ENCODE data around the gene MEOX1. TPM values are rescaled to one million over a fixed set of nuclear protein-coding genes. Genes with fewer than 3 reads are reported as not detected.
A peak's percentile ranks its signal among the peaks of the same experiment; 100 is the strongest.

MEOX1 gene
- total and polyA plus RNA-seq, 2 donors (not counting 1 experiment from before 2014, with no cell fraction given): not detected

DNA sequence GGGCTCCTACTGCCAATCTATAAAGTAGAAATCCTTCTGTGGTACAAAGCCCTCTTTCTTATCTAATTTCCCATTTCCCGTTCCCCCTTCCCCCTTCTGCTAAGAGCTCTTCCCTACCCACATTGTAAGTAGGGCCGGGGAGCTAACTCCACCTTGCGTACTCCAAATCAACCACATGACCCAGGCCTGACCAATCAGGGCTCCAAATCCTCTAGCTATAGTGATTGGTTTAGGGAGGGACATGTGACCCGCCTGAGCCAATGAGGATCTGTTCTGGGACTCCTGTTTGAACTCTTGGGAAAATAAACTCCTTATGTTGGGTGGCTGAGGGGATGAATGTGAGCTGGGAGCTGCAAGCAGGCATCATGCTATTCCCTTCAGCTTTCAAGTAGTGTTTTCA, 40.9 kb upstream of the MEOX1 start:
- POLR2A ChIA-PET: no interaction called here
- H3K27ac ChIP-seq (ENCODE audit: low read length in 2 of 2): no peak overlapping the region
- H3K4me3 Mint-ChIP-seq: no peak overlapping the region
- H2AFZ ChIP-seq (ENCODE audit: insufficient read depth, low read depth, low read length, poor library complexity, severe bottlenecking): no peak overlapping the region
- H3K4me1 ChIP-seq (ENCODE audit: control insufficient read depth in 2 of 2, insufficient read depth in 2 of 2, low read length in 2 of 2): peaks cover 5% of the 10 kb centered on the region in 2 donors
- H3K27me3 ChIP-seq (replicated peaks in 1 of 4; ENCODE audit: control extremely low read depth in 1 of 4, control insufficient read depth in 3 of 4, insufficient read depth in 4 of 4, low read length in 3 of 4): peaks cover 0 to 24% (median 3%) of the 10 kb centered on the region in 4 experiments
- peaks cover 46% of the 10 kb centered on the region for H3K27me3 Mint-ChIP-seq
- H4K20me1 ChIP-seq (ENCODE audit: control insufficient read depth, insufficient read depth, low read length, poor library complexity, severe bottlenecking): no peaks in the 10 kb centered on the region
- H3K4me2 ChIP-seq (replicated peaks; ENCODE audit: low read depth, low read length, poor library complexity, severe bottlenecking): no peak overlapping the region
- H3K79me2 ChIP-seq (ENCODE audit: control insufficient read depth, insufficient read depth, low read length): no peaks in the 10 kb centered on the region
- TF ChIP-seq EZH2 (IDR thresholded peaks at IDR 0.05; ENCODE audit: borderline replicate concordance, insufficient read depth, low read depth, low read length, poor library complexity, severe bottlenecking): no peak
- TF ChIP-seq, protein P1, sequence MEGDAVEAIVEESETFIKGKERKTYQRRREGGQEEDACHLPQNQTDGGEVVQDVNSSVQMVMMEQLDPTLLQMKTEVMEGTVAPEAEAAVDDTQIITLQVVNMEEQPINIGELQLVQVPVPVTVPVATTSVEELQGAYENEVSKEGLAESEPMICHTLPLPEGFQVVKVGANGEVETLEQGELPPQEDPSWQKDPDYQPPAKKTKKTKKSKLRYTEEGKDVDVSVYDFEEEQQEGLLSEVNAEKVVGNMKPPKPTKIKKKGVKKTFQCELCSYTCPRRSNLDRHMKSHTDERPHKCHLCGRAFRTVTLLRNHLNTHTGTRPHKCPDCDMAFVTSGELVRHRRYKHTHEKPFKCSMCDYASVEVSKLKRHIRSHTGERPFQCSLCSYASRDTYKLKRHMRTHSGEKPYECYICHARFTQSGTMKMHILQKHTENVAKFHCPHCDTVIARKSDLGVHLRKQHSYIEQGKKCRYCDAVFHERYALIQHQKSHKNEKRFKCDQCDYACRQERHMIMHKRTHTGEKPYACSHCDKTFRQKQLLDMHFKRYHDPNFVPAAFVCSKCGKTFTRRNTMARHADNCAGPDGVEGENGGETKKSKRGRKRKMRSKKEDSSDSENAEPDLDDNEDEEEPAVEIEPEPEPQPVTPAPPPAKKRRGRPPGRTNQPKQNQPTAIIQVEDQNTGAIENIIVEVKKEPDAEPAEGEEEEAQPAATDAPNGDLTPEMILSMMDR (IDR thresholded peaks at IDR 0.05): no peak
- no peak overlapping the region for H3K9ac ChIP-seq (ENCODE audit: low read length)
- intact Hi-C loops (cut with micrococcal nuclease): no loop called here
- no peak for DNase-seq
- peaks cover 4% of the 10 kb centered on the region for H3K9me3 Mint-ChIP-seq (ENCODE audit: insufficient read depth)
- CTCF ChIA-PET: interaction anchor here (0.9 to 19.1 kb wide), 3 partner anchors 8 to 60 kb away, joined by 3 to 524 read pairs (median 3); partner anchors contain the start of gene SOST
- 100% methylated on average over 1 of the region's 4 CpGs for WGBS (ENCODE audit: insufficient coverage)
- peaks cover 0 to 4% (median 0%) of the 10 kb centered on the region in 3 donors for H3K9me3 ChIP-seq (ENCODE audit: control extremely low read depth in 1 of 3, control insufficient read depth in 2 of 3, insufficient read depth in 1 of 3, low read length in 2 of 3)
- no peak overlapping the region for H3K4me3 ChIP-seq (ENCODE audit: control extremely low read depth in 1 of 5, extremely low read depth in 1 of 5, insufficient read depth in 1 of 5, low read depth in 2 of 5, low read length in 4 of 5)
- no peaks in the 10 kb centered on the region for H3K36me3 ChIP-seq (replicated peaks in 1 of 2; ENCODE audit: control extremely low read depth in 1 of 2, control insufficient read depth in 1 of 2, extremely low read depth in 1 of 2, insufficient read depth in 2 of 2, low read length in 1 of 2)
- ATAC-seq (ENCODE audit: low read depth): no peak
- H3K4me1 Mint-ChIP-seq: peaks cover 8% of the 10 kb centered on the region
- H3K27ac Mint-ChIP-seq: no peak overlapping the region

DNA sequence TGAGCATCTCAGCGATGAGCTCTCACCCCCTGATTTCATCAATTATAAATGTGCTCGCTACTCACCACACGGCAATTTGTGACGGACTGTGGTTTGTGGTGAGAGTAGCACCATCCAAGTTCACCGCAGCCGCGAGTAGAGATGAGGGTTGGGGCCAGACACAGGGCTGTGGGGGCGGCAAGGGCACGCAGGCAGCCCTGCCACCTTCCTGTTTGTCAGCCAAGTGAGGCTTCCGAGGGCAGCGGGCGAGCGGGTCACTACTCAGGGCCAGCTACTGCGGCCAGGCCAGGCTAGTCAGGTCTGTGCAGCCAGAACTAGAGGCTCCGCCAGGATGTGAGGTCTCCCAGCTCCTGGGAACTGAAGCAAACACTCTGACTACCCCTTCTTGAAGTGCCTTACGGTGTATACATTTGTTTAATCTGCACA, 39.6 kb upstream of the MEOX1 start:
- ChIA-PET POLR2A (interaction anchor here (0.6 kb wide), 1 partner anchor 48 kb away, joined by 5 read pairs; no protein-coding TSS in a partner anchor), CTCF (interaction anchor here (0.8 to 19.1 kb wide), 3 partner anchors 9 to 62 kb away, joined by 3 to 524 read pairs (median 3); partner anchors contain the start of gene SOST)
- 0% methylated on average over 12 of the region's 16 CpGs for WGBS (ENCODE audit: insufficient coverage)
- Histone ChIP-seq H3K4me2 (replicated peaks; ENCODE audit: low read depth, low read length, poor library complexity, severe bottlenecking) (peak overlapping the region; percentile 33), H3K4me3 (ENCODE audit: control extremely low read depth in 1 of 5, extremely low read depth in 1 of 5, insufficient read depth in 1 of 5, low read depth in 2 of 5, low read length in 4 of 5) (no peak overlapping the region), H3K27ac (ENCODE audit: low read length in 2 of 2) (no peak overlapping the region), H2AFZ (ENCODE audit: insufficient read depth, low read depth, low read length, poor library complexity, severe bottlenecking) (peak overlapping the region; percentile 49), H3K9me3 (ENCODE audit: control extremely low read depth in 1 of 3, control insufficient read depth in 2 of 3, insufficient read depth in 1 of 3, low read length in 2 of 3) (peaks cover 0 to 4% (median 0%) of the 10 kb centered on the region in 3 donors), H3K4me1 (ENCODE audit: control insufficient read depth in 2 of 2, insufficient read depth in 2 of 2, low read length in 2 of 2) (peaks cover 5% of the 10 kb centered on the region in 2 donors), H4K20me1 (ENCODE audit: control insufficient read depth, insufficient read depth, low read length, poor library complexity, severe bottlenecking) (no peaks in the 10 kb centered on the region), H3K79me2 (ENCODE audit: control insufficient read depth, insufficient read depth, low read length) (no peaks in the 10 kb centered on the region), H3K9ac (ENCODE audit: low read length) (no peak overlapping the region), H3K36me3 (replicated peaks in 1 of 2; ENCODE audit: control extremely low read depth in 1 of 2, control insufficient read depth in 1 of 2, extremely low read depth in 1 of 2, insufficient read depth in 2 of 2, low read length in 1 of 2) (no peaks in the 10 kb centered on the region), H3K27me3 (replicated peaks in 1 of 4; ENCODE audit: control extremely low read depth in 1 of 4, control insufficient read depth in 3 of 4, insufficient read depth in 4 of 4, low read length in 3 of 4) (peaks cover 0 to 24% (median 3%) of the 10 kb centered on the region in 4 experiments)
- intact Hi-C loops (cut with micrococcal nuclease): no loop called here
- H3K27ac Mint-ChIP-seq: no peak overlapping the region
- ATAC-seq (ENCODE audit: low read depth): peak; percentile 47
- H3K4me1 Mint-ChIP-seq: peaks cover 8% of the 10 kb centered on the region
- DNase-seq: peak; percentile 34
- TF ChIP-seq, protein P1 (IDR thresholded peaks at IDR 0.05): no peak
- no peak for TF ChIP-seq EZH2 (IDR thresholded peaks at IDR 0.05; ENCODE audit: borderline replicate concordance, insufficient read depth, low read depth, low read length, poor library complexity, severe bottlenecking)
- no peak overlapping the region for H3K4me3 Mint-ChIP-seq
- H3K27me3 Mint-ChIP-seq: peaks cover 45% of the 10 kb centered on the region
- peaks cover 4% of the 10 kb centered on the region for H3K9me3 Mint-ChIP-seq (ENCODE audit: insufficient read depth)
